Naive B cell (primary cell): ENCODE data around the gene C11orf54. TPM values are rescaled to one million over a fixed set of nuclear protein-coding genes. Genes with fewer than 3 reads are reported as not detected.
A peak's percentile ranks its signal among the peaks of the same experiment; 100 is the strongest.

ENCODE experiments used
- ATAC-seq, 2 donors: fragments of 150-1000 bp; cut with Tn5 transposase; 2 replicates each; pipeline ENCODE4 v1.10.0; 2021; ENCODE audit warnings: low read depth in 2 of 2, mild to moderate bottlenecking in 2 of 2, moderate library complexity in 2 of 2
- DNase-seq: peaks from one replicate; pipeline ENCODE4 v3.0.0; 2022
- H3K27ac Mint-ChIP-seq, 6 donors: one replicate each; pipeline ENCODE4 v1.8.0; 2020 to 2022; ENCODE audit warnings: mild to moderate bottlenecking in 6 of 6, mixed read lengths in 6 of 6, moderate library complexity in 5 of 6, inconsistent platforms in 2 of 6
- H3K27me3 Mint-ChIP-seq, 3 donors: one replicate each; pipeline ENCODE4 v1.8.0; 2021 to 2022; ENCODE audit warnings: mixed read lengths in 3 of 3, mild to moderate bottlenecking in 1 of 3
- H3K36me3 Mint-ChIP-seq, 2 donors: one replicate each; pipeline ENCODE4 v1.8.0; 2020 to 2022; ENCODE audit warnings: mixed read lengths in 2 of 2, inconsistent platforms in 1 of 2, mild to moderate bottlenecking in 1 of 2
- H3K4me1 Mint-ChIP-seq, 3 donors: one replicate each; pipeline ENCODE4 v1.8.0; 2020 to 2022; ENCODE audit warnings: mixed read lengths in 3 of 3, inconsistent platforms in 1 of 3, mild to moderate bottlenecking in 1 of 3, moderate library complexity in 1 of 3
- H3K4me3 Mint-ChIP-seq, 8 donors: one replicate each; pipeline ENCODE4 v1.8.0; 2020 to 2022; ENCODE audit warnings: mild to moderate bottlenecking in 8 of 8, mixed read lengths in 8 of 8, moderate library complexity in 8 of 8, inconsistent platforms in 2 of 8
- H3K9me3 Mint-ChIP-seq, 7 donors: one replicate each; pipeline ENCODE4 v1.8.0; 2020 to 2022; ENCODE audit warnings: mixed read lengths in 7 of 7, mild to moderate bottlenecking in 5 of 7, inconsistent platforms in 2 of 7, moderate library complexity in 1 of 7
- polyA plus RNA-seq, 6 donors: library from polyadenylated mRNA; unstranded; fragments of 300-500 nt; fragmentation: Illumina TruSeq; gene quantifications; one replicate each; pipeline ENCODE4 v1.2.3, GENCODE V29; 2021; ENCODE audit warnings: low read depth in 6 of 6

C11orf54 gene
- polyA plus RNA-seq, 6 donors from 2014 or later = 15.0 to 29.1 (median 19.8) TPM

GRCh38 chr11:93783765-93784144, 42.3 kb downstream of the C11orf54 start:
- H3K4me3 Mint-ChIP-seq = peak overlapping the region; percentile 90 to 100 (median 98)
- no peaks in the 10 kb centered on the region for H3K27me3 Mint-ChIP-seq
- H3K27ac Mint-ChIP-seq = peak overlapping the region; percentile 79 to 97 (median 90)
- ATAC-seq = peak; percentile 14 to 24
- peaks cover 26 to 39% (median 37%) of the 10 kb centered on the region in 3 donors for H3K4me1 Mint-ChIP-seq
- DNase-seq = no peak
- H3K9me3 Mint-ChIP-seq = no peaks in the 10 kb centered on the region
- peaks cover 0 to 13% of the 10 kb centered on the region in 2 donors for H3K36me3 Mint-ChIP-seq

GRCh38 chr11:93784145-93784934, 42.9 kb downstream of the C11orf54 start, which contains the start of gene MED17:
Gene MED17 (plus strand): TSS chr11:93784282. CDS start chr11:93784514, 232 bp downstream.
- H3K27ac Mint-ChIP-seq = peak within 1 kb of the TSS; percentile 79 to 97 (median 90)
- H3K9me3 Mint-ChIP-seq = no peaks in the 10 kb centered on the region
- peaks cover 26 to 39% (median 37%) of the 10 kb centered on the region in 3 donors for H3K4me1 Mint-ChIP-seq
- peaks cover 0 to 13% of the 10 kb centered on the region in 2 donors for H3K36me3 Mint-ChIP-seq
- peak within 1 kb of the TSS; percentile 90 to 100 (median 98) for H3K4me3 Mint-ChIP-seq
- H3K27me3 Mint-ChIP-seq = no peaks in the 10 kb centered on the region
- ATAC-seq (peak; percentile 93), DNase-seq (peak; percentile 81)

- Mint-ChIP-seq H3K4me3 (peak overlapping the region; percentile 90 to 100 (median 98)), H3K4me1 (peaks cover 26 to 39% (median 37%) of the 10 kb centered on the region in 3 donors), H3K27me3 (no peaks in the 10 kb centered on the region), H3K27ac (peak overlapping the region; percentile 79 to 97 (median 90)), H3K9me3 (no peaks in the 10 kb centered on the region), H3K36me3 (peaks cover 0 to 14% of the 10 kb centered on the region in 2 donors)
- DNase-seq (no peak), ATAC-seq (peak; percentile 5 to 22)
Measured at GRCh38 chr11:93784935-93785360, 43.5 kb downstream of the C11orf54 start.

GRCh38 chr11:93791493-93791892, 50.0 kb downstream of the C11orf54 start:
- ATAC-seq (no peak), DNase-seq (no peak)
- Mint-ChIP-seq H3K27ac (no peak overlapping the region), H3K4me3 (no peak overlapping the region), H3K27me3 (no peaks in the 10 kb centered on the region), H3K36me3 (peaks cover 9 to 29% of the 10 kb centered on the region in 2 donors), H3K4me1 (peaks cover 7 to 15% (median 10%) of the 10 kb centered on the region in 3 donors), H3K9me3 (peaks cover 0 to 1% (median 0%) of the 10 kb centered on the region in 7 donors)

GRCh38 chr11:93796441-93797231, 55.2 kb downstream of the C11orf54 start:
- Mint-ChIP-seq H3K9me3 (peaks cover 0 to 1% (median 0%) of the 10 kb centered on the region in 7 donors), H3K4me3 (no peak overlapping the region), H3K27ac (peak overlapping the region in 2 of 6 donors; percentile 1 to 82), H3K36me3 (peaks cover 8 to 27% of the 10 kb centered on the region in 2 donors), H3K4me1 (no peaks in the 10 kb centered on the region), H3K27me3 (no peaks in the 10 kb centered on the region)
- ATAC-seq (no peak), DNase-seq (no peak)

GRCh38 chr11:93801366-93801765, 59.9 kb downstream of the C11orf54 start:
- Mint-ChIP-seq H3K27ac (no peak overlapping the region), H3K9me3 (no peaks in the 10 kb centered on the region), H3K4me3 (no peak overlapping the region), H3K4me1 (no peaks in the 10 kb centered on the region), H3K27me3 (no peaks in the 10 kb centered on the region), H3K36me3 (peaks cover 14 to 37% of the 10 kb centered on the region in 2 donors)
- no peak for DNase-seq
- ATAC-seq = no peak

GRCh38 chr11:93804879-93805278, 63.4 kb downstream of the C11orf54 start:
- Mint-ChIP-seq H3K4me3 (no peak overlapping the region), H3K27me3 (no peaks in the 10 kb centered on the region), H3K36me3 (peaks cover 13 to 40% of the 10 kb centered on the region in 2 donors), H3K9me3 (no peaks in the 10 kb centered on the region), H3K27ac (no peak overlapping the region), H3K4me1 (no peaks in the 10 kb centered on the region)
- ATAC-seq (no peak), DNase-seq (no peak)

GRCh38 chr11:93807980-93808379, 66.5 kb downstream of the C11orf54 start:
- no peaks in the 10 kb centered on the region for H3K9me3 Mint-ChIP-seq
- peaks cover 13 to 38% of the 10 kb centered on the region in 2 donors for H3K36me3 Mint-ChIP-seq
- ATAC-seq (no peak), DNase-seq (no peak)
- H3K4me3 Mint-ChIP-seq = no peak overlapping the region
- no peaks in the 10 kb centered on the region for H3K27me3 Mint-ChIP-seq
- peak overlapping the region in 1 of 6 donors; percentile 56 for H3K27ac Mint-ChIP-seq
- no peaks in the 10 kb centered on the region for H3K4me1 Mint-ChIP-seq

- H3K4me3 Mint-ChIP-seq = no peak overlapping the region
- H3K27me3 Mint-ChIP-seq = no peaks in the 10 kb centered on the region
- ATAC-seq (no peak), DNase-seq (no peak)
- no peak overlapping the region for H3K27ac Mint-ChIP-seq
- no peaks in the 10 kb centered on the region for H3K9me3 Mint-ChIP-seq
- H3K4me1 Mint-ChIP-seq = no peaks in the 10 kb centered on the region
- H3K36me3 Mint-ChIP-seq = peaks cover 1 to 23% of the 10 kb centered on the region in 2 donors
Measured at GRCh38 chr11:93813974-93814373, 72.5 kb downstream of the C11orf54 start.

Other genes starting within 250 kb of the C11orf54 start
- 10 to 100 TPM in 1 of 6 donors, 1 to 10 TPM in 4, not detected in 1; 1.2 to 63.3 (median 2.7) TPM for gene SMCO4, start 198.3 kb upstream of the C11orf54 start, polyA plus RNA-seq
- 1 to 10 TPM in 5 of 6 donors, under 1 TPM in 1; 0.18 to 4.2 (median 2.3) TPM for gene CEP295, start 80.0 kb upstream of the C11orf54 start, polyA plus RNA-seq
- 10 to 100 TPM; 24.9 to 51.2 (median 36.0) TPM for gene TAF1D, start 177 bp upstream of the C11orf54 start, polyA plus RNA-seq
- gene MED17, start 42.6 kb downstream of the C11orf54 start, polyA plus RNA-seq = 10 to 100 TPM; 15.0 to 36.0 (median 19.2) TPM
- not detected for gene VSTM5, start 108.9 kb downstream of the C11orf54 start, polyA plus RNA-seq